GM23338 (cell line): ENCODE measurements around the gene TMCO4. TPM values are rescaled to one million over a fixed set of nuclear protein-coding genes. Genes with fewer than 3 reads are reported as not detected.

Source experiments
- ATAC-seq: fragments of 200-7000 bp; cut with Tn5 transposase; 3 replicates; pipeline ENCODE4 v1.9.1; 2020
- DNase-seq: peaks from one replicate; pipeline ENCODE4 v3.0.0-alpha.2; 2015; ENCODE audit warnings: low spot score
- H2AFZ ChIP-seq: fragments of 200-600 bp; sonication (generic); 2 replicates; pipeline ENCODE4 v1.8.0; 2016; ENCODE audit warnings: antibody characterized with exemption, mild to moderate bottlenecking, moderate library complexity
- H3F3A ChIP-seq: fragments of 200-600 bp; sonication (generic); replicated peaks from 2 replicates; pipeline ENCODE4 v1.8.0; 2017; ENCODE audit warnings: antibody characterized with exemption, mixed run types, low read depth
- H3K27ac ChIP-seq: fragments of 200-600 bp; sonication (generic); 2 replicates; pipeline ENCODE4 v1.6.1; 2016; ENCODE audit warnings: low read depth
- H3K27me3 ChIP-seq: fragments of 200-600 bp; sonication (generic); 2 replicates; pipeline ENCODE4 v1.8.0; 2016; ENCODE audit warnings: mild to moderate bottlenecking, mixed run types, moderate library complexity; ENCODE audit not compliant: insufficient read depth
- H3K36me3 ChIP-seq: fragments of 200-600 bp; sonication (generic); 2 replicates; pipeline ENCODE4 v1.8.0; 2016; ENCODE audit warnings: mild to moderate bottlenecking; ENCODE audit not compliant: insufficient read depth
- H3K4me1 ChIP-seq: fragments of 200-600 bp; sonication (generic); 2 replicates; pipeline ENCODE4 v1.8.0; 2016; ENCODE audit warnings: mild to moderate bottlenecking, moderate library complexity; ENCODE audit not compliant: insufficient read depth
- H3K4me2 ChIP-seq: fragments of 200-600 bp; sonication (generic); 2 replicates; pipeline ENCODE4 v1.7.1; 2017; ENCODE audit warnings: mixed run types
- H3K4me3 ChIP-seq: fragments of 200-600 bp; sonication (generic); 2 replicates; pipeline ENCODE4 v1.6.1; 2016; ENCODE audit warnings: mixed run types
- H3K79me2 ChIP-seq: fragments of 200-600 bp; sonication (generic); replicated peaks from 2 replicates; pipeline ENCODE4 v1.8.0; 2017; ENCODE audit warnings: mild to moderate bottlenecking; ENCODE audit not compliant: insufficient read depth
- H3K9me2 ChIP-seq: fragments of 200-600 bp; sonication (generic); 2 replicates; pipeline ENCODE4 v1.8.0; 2017; ENCODE audit not compliant: insufficient read depth
- H4K20me1 ChIP-seq: fragments of 200-600 bp; sonication (generic); replicated peaks from 2 replicates; pipeline ENCODE4 v1.8.0; 2017; ENCODE audit warnings: mild to moderate bottlenecking; ENCODE audit not compliant: insufficient read depth
- H3K27ac Mint-ChIP-seq: 2 replicates; pipeline ENCODE4 v1.8.0; 2020; ENCODE audit warnings: inconsistent platforms, mild to moderate bottlenecking, moderate library complexity, mixed read lengths
- H3K27me3 Mint-ChIP-seq: 3 replicates; pipeline ENCODE4 v1.8.0; 2022; ENCODE audit warnings: low read depth, mild to moderate bottlenecking, moderate library complexity, mixed read lengths, inconsistent platforms; ENCODE audit not compliant: insufficient read depth, poor library complexity
- H3K36me3 Mint-ChIP-seq: 3 replicates; pipeline ENCODE4 v1.8.0; 2021; ENCODE audit warnings: low read depth, mild to moderate bottlenecking, inconsistent platforms, moderate library complexity, mixed read lengths
- H3K4me1 Mint-ChIP-seq: 3 replicates; pipeline ENCODE4 v1.8.0; 2020; ENCODE audit warnings: mild to moderate bottlenecking, inconsistent platforms, mixed read lengths
- H3K4me3 Mint-ChIP-seq: 3 replicates; pipeline ENCODE4 v1.8.0; 2021; ENCODE audit warnings: moderate library complexity, mild to moderate bottlenecking, inconsistent platforms, mixed read lengths
- H3K9me3 Mint-ChIP-seq: 3 replicates; pipeline ENCODE4 v1.8.0; 2020; ENCODE audit warnings: moderate library complexity, mild to moderate bottlenecking, inconsistent platforms, mixed read lengths
- CREB1 ChIP-seq: fragments of 250-450 bp; sonication (Bioruptor Pico); IDR thresholded peaks from 2 replicates; pipeline ENCODE4 v1.5.0; 2020; ENCODE audit warnings: low read depth, mild to moderate bottlenecking, moderate library complexity
- EZH2 ChIP-seq: fragments of 200-600 bp; sonication (generic); IDR thresholded peaks from one replicate; pipeline ENCODE4 v1.8.0; 2017; ENCODE audit warnings: antibody characterized with exemption, mild to moderate bottlenecking, low read depth; ENCODE audit not compliant: unreplicated experiment
- EZH2phosphoT487 ChIP-seq: fragments of 200-600 bp; sonication (generic); IDR thresholded peaks from one replicate; pipeline ENCODE4 v1.8.1; 2018; ENCODE audit warnings: antibody characterized with exemption; ENCODE audit not compliant: unreplicated experiment
- POLR2AphosphoS5 ChIP-seq: IDR thresholded peaks from 2 replicates; pipeline ENCODE4 v1.6.1; 2016; ENCODE audit warnings: antibody characterized with exemption, low read depth
- REST ChIP-seq: IDR thresholded peaks from one replicate; pipeline ENCODE4 v1.6.1; 2018; ENCODE audit warnings: antibody characterized with exemption; ENCODE audit not compliant: unreplicated experiment
- STAT1 ChIP-seq: IDR thresholded peaks from one replicate; pipeline ENCODE4 v1.6.1; 2016; ENCODE audit warnings: antibody characterized with exemption; ENCODE audit not compliant: unreplicated experiment
- ZNF114 ChIP-seq: fragments of 250-450 bp; sonication (Bioruptor Pico); IDR thresholded peaks from 2 replicates; pipeline ENCODE4 v1.5.0; 2020; ENCODE audit warnings: mild to moderate bottlenecking, moderate library complexity
- ZNF331 ChIP-seq: fragments of 250-450 bp; sonication (Bioruptor Pico); IDR thresholded peaks from 2 replicates; pipeline ENCODE4 v1.5.0; 2020; ENCODE audit warnings: low read depth, mild to moderate bottlenecking, moderate library complexity
- polyA plus RNA-seq: library from polyadenylated mRNA; unstranded; fragments of >200 nt; fragmentation: Nextera tagmentation; extraction: Ambion mirVana; gene quantifications from 2 replicates; pipeline ENCODE4 v1.2.1, GENCODE V29; 2016
- total RNA-seq: library from RNA; depleted of rRNA; stranded (reverse); fragments of >200 nt; shearing (Covaris generic); gene quantifications from 2 replicates; pipeline ENCODE4 v1.2.3, GENCODE V29; 2014
- TF ChIP-seq, protein P1 (sequence below): fragments of 250-450 bp; sonication (Bioruptor Pico); IDR thresholded peaks from 2 replicates; pipeline ENCODE4 v1.5.0; 2020; ENCODE audit warnings: mild to moderate bottlenecking, moderate library complexity

Gene TMCO4
- total and polyA plus RNA-seq, 2 experiments from 2014 or later: 2.6 to 6.9 TPM

DNA sequence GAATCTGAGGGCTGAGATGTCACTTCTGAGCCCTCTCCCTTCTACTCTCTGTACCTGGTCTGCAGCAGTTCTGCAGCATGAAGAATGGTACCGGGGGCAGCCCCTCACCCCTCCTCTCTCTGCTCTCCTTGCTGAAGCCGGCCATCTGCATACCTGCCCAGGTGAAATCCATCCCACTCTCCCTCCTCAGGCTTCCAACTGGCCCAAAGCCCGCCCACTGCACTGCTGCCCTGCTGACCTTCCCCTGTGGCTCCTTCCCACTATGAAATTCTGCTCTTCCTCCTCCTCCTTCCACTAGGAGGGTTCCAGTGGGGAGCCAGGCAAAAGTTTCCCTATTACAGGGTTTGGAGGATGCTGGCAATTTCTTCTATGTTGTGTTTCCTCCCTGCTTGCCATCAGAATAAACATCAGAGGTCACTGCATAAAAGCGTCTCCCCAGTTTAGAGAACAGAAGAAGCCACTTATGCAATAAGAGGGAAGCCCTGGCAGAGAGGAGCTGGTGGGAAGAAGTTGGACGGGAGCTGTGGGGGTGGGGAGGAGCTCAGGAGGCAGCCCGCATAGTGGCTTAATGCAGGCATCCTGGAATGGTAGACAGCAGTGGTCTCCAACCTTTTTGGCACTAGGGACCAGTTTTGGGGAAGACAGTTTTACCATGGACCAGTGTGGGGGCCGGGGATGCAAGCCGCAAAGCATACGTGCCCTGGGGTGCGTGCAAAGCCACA is 30.3 kb downstream of the TMCO4 start:
- Mint-ChIP-seq H3K36me3 (no peaks in the 10 kb centered on the region), H3K4me1 (peaks cover 31% of the 10 kb centered on the region), H3K4me3 (peak overlapping the region; percentile 4; the same call in 1 of the 3 replicates), H3K27me3 (peaks cover 22% of the 10 kb centered on the region), H3K27ac (no peak overlapping the region), H3K9me3 (no peaks in the 10 kb centered on the region)
- DNase-seq (no peak), ATAC-seq (peak; percentile 67)
- TF ChIP-seq STAT1 (no peak), ZNF331 (CRISPR knock-in tag) (no peak), CREB1 (no peak), EZH2phosphoT487 (no peak), REST (no peak), EZH2 (no peak), POLR2AphosphoS5 (no peak)
- Histone ChIP-seq H3K27ac (no peak overlapping the region), H3K36me3 (no peaks in the 10 kb centered on the region), H3K27me3 (no peaks in the 10 kb centered on the region), H3K4me3 (no peak overlapping the region), H3K4me2 (no peak overlapping the region), H3K4me1 (peaks cover 10% of the 10 kb centered on the region; the same call in 1 of the 2 replicates), H4K20me1 (no peaks in the 10 kb centered on the region; the same call in 1 of the 2 replicates), H3K9me2 (no peaks in the 10 kb centered on the region), H3K79me2 (no peaks in the 10 kb centered on the region), H3F3A (no peaks in the 10 kb centered on the region), H2AFZ (no peak overlapping the region; the same call in 1 of the 2 replicates)

GRCh38 chr1:19768353-19769210 is 31.1 kb downstream of the TMCO4 start:
- Histone ChIP-seq H3K36me3 (no peaks in the 10 kb centered on the region), H3K79me2 (no peaks in the 10 kb centered on the region), H3F3A (no peaks in the 10 kb centered on the region), H3K27ac (no peak overlapping the region), H3K4me2 (no peak overlapping the region), H4K20me1 (no peaks in the 10 kb centered on the region; the same call in 1 of the 2 replicates), H3K4me1 (peaks cover 10% of the 10 kb centered on the region; the same call in 1 of the 2 replicates), H2AFZ (no peak overlapping the region; the same call in 1 of the 2 replicates), H3K27me3 (no peaks in the 10 kb centered on the region), H3K4me3 (no peak overlapping the region), H3K9me2 (no peaks in the 10 kb centered on the region)
- DNase-seq: no peak
- Mint-ChIP-seq H3K27ac (no peak overlapping the region), H3K36me3 (no peaks in the 10 kb centered on the region), H3K27me3 (peaks cover 22% of the 10 kb centered on the region), H3K4me1 (peaks cover 31% of the 10 kb centered on the region), H3K9me3 (no peaks in the 10 kb centered on the region), H3K4me3 (no peak overlapping the region)
- ATAC-seq: peak; percentile 33
- TF ChIP-seq EZH2 (no peak), CREB1 (no peak), EZH2phosphoT487 (no peak), ZNF114 (CRISPR knock-in tag) (no peak)
- TF ChIP-seq, protein P1, sequence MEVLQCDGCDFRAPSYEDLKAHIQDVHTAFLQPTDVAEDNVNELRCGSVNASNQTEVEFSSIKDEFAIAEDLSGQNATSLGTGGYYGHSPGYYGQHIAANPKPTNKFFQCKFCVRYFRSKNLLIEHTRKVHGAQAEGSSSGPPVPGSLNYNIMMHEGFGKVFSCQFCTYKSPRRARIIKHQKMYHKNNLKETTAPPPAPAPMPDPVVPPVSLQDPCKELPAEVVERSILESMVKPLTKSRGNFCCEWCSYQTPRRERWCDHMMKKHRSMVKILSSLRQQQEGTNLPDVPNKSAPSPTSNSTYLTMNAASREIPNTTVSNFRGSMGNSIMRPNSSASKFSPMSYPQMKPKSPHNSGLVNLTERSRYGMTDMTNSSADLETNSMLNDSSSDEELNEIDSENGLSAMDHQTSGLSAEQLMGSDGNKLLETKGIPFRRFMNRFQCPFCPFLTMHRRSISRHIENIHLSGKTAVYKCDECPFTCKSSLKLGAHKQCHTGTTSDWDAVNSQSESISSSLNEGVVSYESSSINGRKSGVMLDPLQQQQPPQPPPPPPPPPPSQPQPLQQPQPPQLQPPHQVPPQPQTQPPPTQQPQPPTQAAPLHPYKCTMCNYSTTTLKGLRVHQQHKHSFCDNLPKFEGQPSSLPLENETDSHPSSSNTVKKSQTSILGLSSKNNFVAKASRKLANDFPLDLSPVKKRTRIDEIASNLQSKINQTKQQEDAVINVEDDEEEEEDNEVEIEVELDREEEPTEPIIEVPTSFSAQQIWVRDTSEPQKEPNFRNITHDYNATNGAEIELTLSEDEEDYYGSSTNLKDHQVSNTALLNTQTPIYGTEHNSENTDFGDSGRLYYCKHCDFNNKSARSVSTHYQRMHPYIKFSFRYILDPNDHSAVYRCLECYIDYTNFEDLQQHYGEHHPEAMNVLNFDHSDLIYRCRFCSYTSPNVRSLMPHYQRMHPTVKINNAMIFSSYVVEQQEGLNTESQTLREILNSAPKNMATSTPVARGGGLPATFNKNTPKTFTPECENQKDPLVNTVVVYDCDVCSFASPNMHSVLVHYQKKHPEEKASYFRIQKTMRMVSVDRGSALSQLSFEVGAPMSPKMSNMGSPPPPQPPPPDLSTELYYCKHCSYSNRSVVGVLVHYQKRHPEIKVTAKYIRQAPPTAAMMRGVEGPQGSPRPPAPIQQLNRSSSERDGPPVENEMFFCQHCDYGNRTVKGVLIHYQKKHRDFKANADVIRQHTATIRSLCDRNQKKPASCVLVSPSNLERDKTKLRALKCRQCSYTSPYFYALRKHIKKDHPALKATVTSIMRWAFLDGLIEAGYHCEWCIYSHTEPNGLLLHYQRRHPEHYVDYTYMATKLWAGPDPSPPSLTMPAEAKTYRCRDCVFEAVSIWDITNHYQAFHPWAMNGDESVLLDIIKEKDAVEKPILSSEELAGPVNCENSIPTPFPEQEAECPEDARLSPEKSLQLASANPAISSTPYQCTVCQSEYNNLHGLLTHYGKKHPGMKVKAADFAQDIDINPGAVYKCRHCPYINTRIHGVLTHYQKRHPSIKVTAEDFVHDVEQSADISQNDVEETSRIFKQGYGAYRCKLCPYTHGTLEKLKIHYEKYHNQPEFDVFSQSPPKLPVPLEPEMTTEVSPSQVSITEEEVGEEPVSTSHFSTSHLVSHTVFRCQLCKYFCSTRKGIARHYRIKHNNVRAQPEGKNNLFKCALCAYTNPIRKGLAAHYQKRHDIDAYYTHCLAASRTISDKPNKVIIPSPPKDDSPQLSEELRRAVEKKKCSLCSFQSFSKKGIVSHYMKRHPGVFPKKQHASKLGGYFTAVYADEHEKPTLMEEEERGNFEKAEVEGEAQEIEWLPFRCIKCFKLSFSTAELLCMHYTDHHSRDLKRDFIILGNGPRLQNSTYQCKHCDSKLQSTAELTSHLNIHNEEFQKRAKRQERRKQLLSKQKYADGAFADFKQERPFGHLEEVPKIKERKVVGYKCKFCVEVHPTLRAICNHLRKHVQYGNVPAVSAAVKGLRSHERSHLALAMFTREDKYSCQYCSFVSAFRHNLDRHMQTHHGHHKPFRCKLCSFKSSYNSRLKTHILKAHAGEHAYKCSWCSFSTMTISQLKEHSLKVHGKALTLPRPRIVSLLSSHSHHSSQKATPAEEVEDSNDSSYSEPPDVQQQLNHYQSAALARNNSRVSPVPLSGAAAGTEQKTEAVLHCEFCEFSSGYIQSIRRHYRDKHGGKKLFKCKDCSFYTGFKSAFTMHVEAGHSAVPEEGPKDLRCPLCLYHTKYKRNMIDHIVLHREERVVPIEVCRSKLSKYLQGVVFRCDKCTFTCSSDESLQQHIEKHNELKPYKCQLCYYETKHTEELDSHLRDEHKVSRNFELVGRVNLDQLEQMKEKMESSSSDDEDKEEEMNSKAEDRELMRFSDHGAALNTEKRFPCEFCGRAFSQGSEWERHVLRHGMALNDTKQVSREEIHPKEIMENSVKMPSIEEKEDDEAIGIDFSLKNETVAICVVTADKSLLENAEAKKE: no peak
